ENCODE results near the gene MAPK8IP1.

GRCh38 chr11:45892856-45893255 lies 7.4 kb downstream of the MAPK8IP1 start:
- TF ChIP-seq ZNF10 (tag by site-specific recombination; IDR thresholded peaks at IDR 0.05) (no peak), EGR2 (tag by site-specific recombination; IDR thresholded peaks at IDR 0.05; ENCODE audit: low read depth) (no peak), ZNF324 (tag by site-specific recombination; IDR thresholded peaks at IDR 0.05) (no peak), ZNF510 (tag by site-specific recombination; IDR thresholded peaks at IDR 0.05; ENCODE audit: insufficient replicate concordance) (no peak), CTCF (tag by site-specific recombination; IDR thresholded peaks at IDR 0.05) (no peak), PATZ1 (tag by site-specific recombination; IDR thresholded peaks at IDR 0.05) (no peak), ZNF146 (tag by site-specific recombination; IDR thresholded peaks at IDR 0.05) (no peak)

Data from HEK293 (cell line).